ENCODE results near the gene ARMC3.

The ARMC3 gene

DNA sequence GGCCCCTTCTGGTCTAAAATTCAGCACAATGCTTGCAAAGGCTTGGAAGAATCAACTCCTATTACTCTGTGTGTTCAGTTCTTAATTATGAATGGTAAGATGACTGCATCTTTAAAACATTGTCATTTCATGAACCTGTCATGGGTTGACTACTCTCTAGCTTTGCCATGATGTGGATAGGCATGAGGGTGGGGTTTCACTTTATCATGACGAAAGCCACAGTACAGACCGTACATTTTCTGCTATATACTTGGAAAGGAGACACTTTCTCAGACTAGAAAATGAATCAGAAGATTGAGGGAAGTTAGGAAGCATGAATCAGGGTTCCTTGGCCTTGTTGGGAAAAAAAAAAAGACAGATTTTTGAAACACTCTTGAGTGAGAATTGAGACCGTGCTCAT lies 147.8 kb downstream of the ARMC3 start:
- no peak for DNase-seq (ENCODE audit: low read depth in 2 of 2)

DNA sequence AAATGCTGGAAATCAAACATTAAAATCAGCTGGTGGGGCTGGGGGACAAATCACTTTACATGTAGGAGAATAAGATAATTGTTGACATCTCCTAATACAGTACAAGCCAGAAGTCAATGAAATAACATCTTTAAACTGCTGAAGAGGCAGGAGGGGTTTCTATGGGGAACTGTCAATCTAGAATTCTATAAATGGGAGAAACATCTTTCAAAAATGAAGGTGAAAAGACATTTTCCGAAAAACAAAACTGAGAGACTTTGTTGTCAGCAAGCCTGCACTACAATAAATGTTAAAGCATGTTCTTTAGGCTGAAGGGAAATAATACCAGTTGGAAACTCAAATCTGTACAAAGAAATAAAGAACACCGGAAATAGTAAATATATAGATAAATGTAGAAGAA lies 150.3 kb downstream of the ARMC3 start:
- DNase-seq (ENCODE audit: low read depth in 2 of 2), result no peak

GRCh38 chr10:23079700-23080099 lies 151.8 kb downstream of the ARMC3 start:
- no peak for DNase-seq (ENCODE audit: low read depth in 2 of 2)

GRCh38 chr10:23080262-23080661 lies 152.4 kb downstream of the ARMC3 start:
- DNase-seq (ENCODE audit: low read depth in 2 of 2), result no peak

- DNase-seq (ENCODE audit: low read depth in 2 of 2), result no peak
These were observed 153.4 kb downstream of the ARMC3 start for GRCh38 chr10:23081221-23081750.

DNA sequence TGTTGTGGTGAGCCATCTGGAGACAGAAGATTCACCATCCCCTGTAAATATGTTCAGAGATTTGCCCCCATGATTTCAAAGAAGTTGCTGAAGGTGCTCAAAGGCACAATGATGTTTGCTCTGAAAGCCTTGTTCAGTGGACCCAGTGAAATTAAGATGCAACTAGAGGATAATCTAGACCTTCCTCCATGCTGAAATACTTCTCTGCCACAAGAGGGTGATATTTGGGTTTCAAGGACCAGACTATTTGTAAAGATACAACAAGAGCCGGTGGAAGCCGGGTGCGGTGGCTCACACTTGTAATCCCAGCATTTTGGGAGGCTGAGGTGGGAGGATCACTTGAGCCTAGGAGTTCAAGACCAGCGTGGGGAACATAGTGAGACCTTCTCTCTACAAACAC lies 154.0 kb downstream of the ARMC3 start:
- DNase-seq (ENCODE audit: low read depth in 2 of 2), result no peak
